ENCODE results near the gene DRAM2. TPM values are rescaled to one million over a fixed set of nuclear protein-coding genes. Genes with fewer than 3 reads are reported as not detected.
"Not testable (repeated sequence)": the region's sequence is repeated elsewhere in the genome, so short reads cannot be mapped to it uniquely, and the experiment has no call there.

DRAM2 gene
- total RNA-seq, 1 donor from 2014 or later = 70.1 TPM

- DNase-seq = no peak
Measured at GRCh38 chr1:111141245-111142220, 1.6 kb upstream of the DRAM2 start.

DNA sequence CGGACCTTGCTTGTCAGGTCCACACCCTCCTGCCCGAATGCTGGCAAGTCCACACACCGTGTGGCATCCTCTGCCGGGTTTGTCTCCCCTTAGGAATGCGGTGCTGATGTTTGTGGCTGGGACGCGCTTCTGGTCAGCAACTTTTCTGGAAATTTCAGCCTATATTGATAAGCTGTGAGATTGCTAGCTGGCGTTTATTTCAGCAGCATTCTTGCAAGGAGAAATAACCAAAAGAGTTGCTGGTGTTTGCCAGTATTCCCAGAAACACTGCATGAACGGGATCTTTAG, 731 bp upstream of the DRAM2 start:
- DNase-seq = peak; percentile 66

GRCh38 chr1:111139324-111139955, 453 bp downstream of the DRAM2 start:
- DNase-seq = peak; percentile 71

DNA sequence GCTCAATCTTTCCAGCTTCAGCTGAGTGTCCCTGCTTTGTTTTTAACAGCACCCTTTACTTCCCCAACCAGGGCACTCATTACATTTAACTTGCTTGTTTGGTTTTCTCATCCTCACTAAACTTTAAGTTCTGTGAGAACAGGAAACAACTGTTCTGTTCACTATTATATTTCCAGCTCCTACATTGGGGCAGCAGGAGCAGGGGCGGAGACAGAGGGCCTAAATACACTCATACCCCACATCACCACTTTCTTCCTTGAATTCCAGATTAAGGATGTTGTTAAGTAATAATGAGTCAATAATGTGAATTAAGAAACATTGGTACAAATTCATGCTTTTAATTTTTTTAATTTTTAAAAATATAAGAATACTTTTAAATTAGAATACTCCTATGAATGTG, 6.0 kb downstream of the DRAM2 start:
- no peak for DNase-seq

DNA sequence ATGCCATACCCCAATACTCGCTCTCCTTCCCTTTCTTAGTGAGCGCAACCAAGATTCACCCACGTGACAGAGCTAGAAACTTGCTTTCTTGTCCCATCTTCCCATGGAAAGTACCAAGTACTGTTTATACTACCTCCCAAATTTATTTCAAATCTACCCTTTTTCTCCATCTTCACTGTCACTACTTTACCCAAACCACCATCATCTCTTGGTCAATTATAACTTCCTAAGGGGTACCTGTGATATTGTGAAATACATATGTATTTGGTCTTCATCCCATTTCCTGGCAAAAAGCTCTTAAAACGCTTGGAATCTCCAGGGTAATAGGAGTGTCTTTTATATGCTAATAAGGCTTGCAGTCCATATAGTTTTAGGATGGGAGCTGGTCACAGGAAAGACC, 8.2 kb downstream of the DRAM2 start:
- no peak for DNase-seq

DNA sequence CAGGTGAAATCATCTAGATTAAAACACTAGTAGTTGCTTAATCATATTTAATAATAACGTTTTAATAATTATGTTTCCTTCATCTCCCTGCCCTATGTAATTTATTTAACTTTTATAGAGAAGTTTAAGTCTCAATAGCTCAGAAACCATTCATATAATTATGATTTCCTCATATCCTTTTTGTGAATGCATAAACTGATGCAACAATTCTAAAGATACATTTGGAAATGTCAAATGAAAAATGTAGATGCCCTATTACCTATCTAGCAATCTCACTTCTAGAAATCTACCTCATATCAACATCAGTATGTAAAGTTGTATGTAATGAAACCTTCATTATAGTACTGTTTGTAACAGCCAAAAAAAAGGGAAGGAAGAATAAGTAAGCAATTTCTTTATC, 10.5 kb downstream of the DRAM2 start:
- no peak for DNase-seq

DNA sequence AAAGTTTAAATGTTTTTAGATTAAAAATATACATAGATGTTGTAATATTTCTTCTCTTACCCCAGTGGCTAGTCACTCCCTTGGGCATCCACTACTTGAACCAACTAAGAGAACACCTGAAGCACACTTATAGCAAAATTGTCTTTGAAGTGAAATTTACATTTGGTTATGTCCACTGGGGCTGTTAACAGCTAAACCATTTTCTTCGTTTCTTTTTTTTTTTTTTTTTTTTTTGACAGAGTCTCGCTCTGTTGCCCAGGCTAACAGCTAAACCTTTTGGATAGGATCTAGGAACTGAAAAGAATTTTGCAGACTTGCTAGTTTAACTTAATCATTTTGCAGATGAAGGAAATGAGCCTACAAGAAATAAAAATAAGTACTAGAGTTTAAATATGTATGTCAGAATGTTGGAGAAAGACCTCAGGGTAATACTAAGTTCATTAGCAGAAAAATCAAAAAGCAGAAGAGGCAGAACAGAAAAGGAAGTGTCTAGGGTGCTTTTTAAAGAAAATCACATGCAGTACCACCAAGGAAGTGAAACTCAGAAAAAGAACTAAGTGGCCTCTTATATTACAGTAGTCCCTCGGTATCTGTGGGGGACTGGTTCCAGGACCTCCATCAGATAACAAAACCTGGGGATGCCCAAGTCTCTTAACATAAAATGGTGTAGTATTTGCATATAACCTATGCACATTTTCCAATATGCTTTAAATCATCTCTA, 11.8 kb downstream of the DRAM2 start:
- DNase-seq = no peak

GRCh38 chr1:111126354-111126753, 13.5 kb downstream of the DRAM2 start:
- no peak for DNase-seq

- DNase-seq = no peak
Measured at GRCh38 chr1:111116496-111116895, 23.4 kb downstream of the DRAM2 start.

GRCh38 chr1:111110197-111110899, 29.5 kb downstream of the DRAM2 start:
- no peak for DNase-seq

DNA sequence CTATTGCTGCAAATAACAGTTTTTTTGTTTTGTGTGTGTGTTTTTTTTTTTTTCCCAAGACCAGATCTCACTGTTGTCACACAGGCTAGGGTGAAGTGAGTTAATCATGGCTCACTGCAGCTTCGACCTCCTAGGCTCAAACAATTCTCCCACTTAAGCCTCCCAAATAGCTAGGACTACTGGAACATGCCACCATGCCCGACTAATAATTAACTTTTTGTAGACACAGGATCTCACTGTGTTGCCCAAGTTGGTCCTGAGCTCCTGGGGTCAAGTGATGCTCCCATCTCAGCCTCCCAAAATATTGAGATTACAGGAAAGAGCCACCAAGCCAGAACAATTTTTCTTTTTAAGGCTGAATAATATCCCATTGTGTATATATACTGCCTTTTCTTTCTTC, 34.9 kb downstream of the DRAM2 start:
- DNase-seq = no peak

DNA sequence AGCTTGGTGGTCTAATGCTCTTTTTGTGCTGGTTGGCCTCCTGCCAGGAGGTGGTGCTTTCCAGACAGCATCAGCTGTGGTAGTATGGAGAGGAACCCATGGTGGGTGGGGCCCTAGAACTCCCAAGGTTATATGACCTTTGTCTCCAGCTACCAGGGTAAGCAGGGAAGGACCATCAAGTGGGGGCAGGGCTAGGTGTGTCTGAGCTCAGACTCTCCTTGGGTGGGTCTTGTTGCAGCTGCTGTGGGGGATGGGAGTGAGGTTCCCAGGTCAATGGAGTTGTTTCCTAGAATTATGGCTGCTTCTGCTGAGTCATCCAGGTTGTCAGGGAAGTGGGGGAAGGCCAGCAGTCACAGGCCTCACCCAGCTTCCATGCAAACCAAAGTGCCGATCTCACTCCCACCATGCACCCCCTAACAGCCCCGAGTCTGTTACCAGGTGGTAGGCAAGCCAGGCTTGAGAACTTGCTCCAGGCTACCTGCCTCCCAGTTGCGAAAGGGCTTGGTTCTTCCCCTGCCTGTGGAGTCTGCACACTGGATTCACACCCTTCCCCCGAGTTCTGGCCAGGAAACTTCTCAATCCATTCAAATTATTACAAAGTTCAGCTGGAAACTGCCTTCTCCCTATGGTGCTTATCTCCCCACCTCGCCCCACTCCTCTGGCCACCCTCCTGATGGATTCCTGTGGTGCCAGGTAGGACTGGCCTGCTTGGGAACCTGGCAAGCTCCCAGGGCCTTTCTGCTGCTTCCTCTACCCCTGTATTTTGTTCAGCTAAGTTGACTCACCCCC, 37.8 kb downstream of the DRAM2 start:
- no peak for DNase-seq

DNA sequence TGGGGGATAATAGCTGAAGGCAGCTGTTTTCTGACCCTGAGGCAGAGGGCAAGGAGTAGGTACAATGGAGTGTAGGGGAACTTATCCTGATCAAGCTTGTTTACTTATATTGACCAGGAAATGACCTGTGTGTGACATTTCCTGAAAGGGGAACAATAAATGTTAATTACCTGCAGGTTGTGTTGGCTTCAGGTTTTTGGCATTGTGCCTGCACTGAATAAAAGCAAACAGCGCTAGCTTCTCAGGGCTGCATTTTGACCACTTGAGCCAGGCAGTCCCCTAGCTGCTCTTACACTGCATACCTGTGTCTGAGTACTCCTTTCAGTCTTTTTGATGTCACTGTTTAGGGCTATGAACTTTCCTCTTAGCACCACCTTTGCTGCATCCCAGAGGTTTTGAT, 40.6 kb downstream of the DRAM2 start:
- DNase-seq = peak; percentile 56

GRCh38 chr1:111097356-111098099, 42.4 kb downstream of the DRAM2 start:
- DNase-seq = no peak

DNA sequence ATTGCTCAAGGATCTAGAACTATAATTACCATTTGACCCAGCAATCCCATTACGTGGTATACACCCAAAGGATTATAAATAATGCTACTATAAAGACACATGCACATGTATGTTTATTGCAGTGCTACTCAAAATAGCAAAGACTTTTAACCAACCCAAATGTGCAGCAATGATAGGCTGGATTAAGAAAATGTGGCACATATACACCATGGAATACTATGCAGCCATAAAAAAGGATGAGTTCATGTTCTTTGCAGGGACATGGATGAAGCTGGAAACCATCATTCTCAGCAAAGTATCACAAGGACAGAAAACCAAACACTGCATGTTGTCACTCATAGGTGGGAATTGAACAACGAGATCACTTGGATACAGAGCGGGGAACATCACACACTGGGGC, 44.5 kb downstream of the DRAM2 start:
- not testable (repeated sequence) for DNase-seq

- no peak for DNase-seq
Measured at GRCh38 chr1:111089638-111090037, 50.3 kb downstream of the DRAM2 start.

DNA sequence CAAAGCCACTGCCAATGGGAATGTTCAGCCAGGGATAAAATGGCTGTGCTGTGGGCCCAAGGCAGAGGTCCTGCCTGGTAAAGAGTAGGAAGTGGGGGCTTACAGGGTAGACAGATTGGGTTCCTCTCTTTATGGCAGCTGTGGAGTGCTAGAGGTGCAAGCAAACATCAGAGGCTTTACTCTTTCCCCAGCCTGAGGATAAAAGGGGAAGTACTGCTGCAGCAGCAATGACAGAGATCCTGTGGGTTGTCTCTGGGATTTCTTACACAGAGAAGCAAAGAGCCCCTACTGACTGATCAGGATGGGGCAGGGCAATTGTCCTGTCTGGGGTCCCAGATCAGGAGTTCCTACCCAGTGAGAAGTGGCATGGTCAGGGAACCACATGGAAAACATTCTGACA, 54.2 kb downstream of the DRAM2 start:
- no peak for DNase-seq

DNA sequence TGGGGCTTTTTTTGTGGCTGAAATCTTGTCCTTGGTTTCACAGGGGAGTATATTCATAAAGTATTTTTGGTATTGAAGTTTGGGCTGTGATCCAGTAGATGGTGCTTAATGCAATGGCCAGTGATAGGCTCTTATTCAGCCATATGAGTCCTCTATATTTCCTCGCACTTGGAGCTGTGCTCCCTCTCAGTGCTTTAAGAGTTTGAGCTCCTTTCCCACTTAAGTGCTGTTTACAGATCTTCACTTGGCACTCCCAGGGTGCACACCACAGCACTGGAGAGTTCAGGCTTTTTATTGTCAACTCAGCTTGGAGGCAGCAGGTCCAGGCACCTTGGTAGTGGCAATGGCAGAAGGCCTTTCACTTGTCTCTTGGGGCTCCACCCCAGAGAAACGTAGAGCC, 54.9 kb downstream of the DRAM2 start:
- DNase-seq = no peak

- DNase-seq = peak; percentile 19
Measured at GRCh38 chr1:111082421-111083203, 57.3 kb downstream of the DRAM2 start.

DNA sequence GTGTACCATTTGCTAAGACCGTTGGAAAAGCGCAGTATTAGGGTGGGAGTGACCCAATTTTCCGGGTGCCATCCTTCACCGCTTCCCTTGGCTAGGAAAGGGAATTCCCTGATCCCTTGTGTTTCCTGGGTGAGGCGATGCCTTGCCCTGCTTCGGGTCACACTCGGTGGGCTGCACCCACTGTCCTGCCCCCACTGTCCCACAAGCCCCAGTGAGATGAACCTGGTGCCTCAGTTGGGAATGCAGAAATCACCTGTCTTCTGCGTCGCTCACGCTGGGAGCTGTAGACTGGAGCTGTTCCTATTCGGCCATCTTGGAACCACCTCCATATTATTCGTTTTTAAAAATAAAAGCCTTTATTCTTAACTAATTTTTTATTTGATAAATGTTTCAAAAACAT, 60.6 kb downstream of the DRAM2 start:
- DNase-seq = not testable (repeated sequence)

DNA sequence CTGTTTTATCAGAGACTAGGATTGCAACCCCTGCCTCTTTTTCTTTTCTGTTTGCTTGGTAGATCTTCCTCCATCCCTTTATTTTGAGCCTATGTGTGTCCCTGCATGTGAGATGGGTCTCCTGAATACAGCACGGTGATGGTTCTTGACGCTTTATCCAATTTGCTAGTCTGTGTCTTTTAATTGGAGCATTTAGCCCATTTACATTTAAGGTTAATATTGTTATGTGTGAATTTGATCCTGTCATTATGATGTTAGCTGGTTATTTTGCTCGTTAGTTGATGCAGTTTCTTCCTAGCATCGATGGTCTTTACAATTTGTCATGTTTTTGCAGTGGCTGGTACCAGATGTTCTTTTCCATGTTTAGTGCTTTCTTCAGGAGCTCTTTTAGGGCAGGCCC, 62.6 kb downstream of the DRAM2 start:
- DNase-seq = not testable (repeated sequence)

Data from dermis blood vessel endothelial cell (primary cell).